B cell (primary cell): ENCODE results near the gene S100A5.

Experiments used
- CTCF ChIP-seq: fragments of 200-600 bp; IDR thresholded peaks from one replicate; pipeline ENCODE4 v1.8.0; 2022; ENCODE audit warnings: antibody characterized with exemption, mild to moderate bottlenecking
- EZH2 ChIP-seq: IDR thresholded peaks from 2 replicates; pipeline ENCODE4 v1.6.1; 2012; ENCODE audit warnings: borderline replicate concordance, low read depth, mild to moderate bottlenecking, moderate library complexity, low read length; ENCODE audit not compliant: insufficient read depth, poor library complexity, severe bottlenecking

GRCh38 chr1:153537376-153537730 lies 3.4 kb downstream of the S100A5 start:
- TF ChIP-seq CTCF (no peak), EZH2 (no peak)
